ENCODE measurements around the gene GPR35. TPM values are rescaled to one million over a fixed set of nuclear protein-coding genes. Genes with fewer than 3 reads are reported as not detected.
A peak's percentile ranks its signal among the peaks of the same experiment; 100 is the strongest.

GPR35 gene
- total RNA-seq, 6 donors from 2014 or later = 1.9 to 14.7 (median 4.6) TPM

DNA sequence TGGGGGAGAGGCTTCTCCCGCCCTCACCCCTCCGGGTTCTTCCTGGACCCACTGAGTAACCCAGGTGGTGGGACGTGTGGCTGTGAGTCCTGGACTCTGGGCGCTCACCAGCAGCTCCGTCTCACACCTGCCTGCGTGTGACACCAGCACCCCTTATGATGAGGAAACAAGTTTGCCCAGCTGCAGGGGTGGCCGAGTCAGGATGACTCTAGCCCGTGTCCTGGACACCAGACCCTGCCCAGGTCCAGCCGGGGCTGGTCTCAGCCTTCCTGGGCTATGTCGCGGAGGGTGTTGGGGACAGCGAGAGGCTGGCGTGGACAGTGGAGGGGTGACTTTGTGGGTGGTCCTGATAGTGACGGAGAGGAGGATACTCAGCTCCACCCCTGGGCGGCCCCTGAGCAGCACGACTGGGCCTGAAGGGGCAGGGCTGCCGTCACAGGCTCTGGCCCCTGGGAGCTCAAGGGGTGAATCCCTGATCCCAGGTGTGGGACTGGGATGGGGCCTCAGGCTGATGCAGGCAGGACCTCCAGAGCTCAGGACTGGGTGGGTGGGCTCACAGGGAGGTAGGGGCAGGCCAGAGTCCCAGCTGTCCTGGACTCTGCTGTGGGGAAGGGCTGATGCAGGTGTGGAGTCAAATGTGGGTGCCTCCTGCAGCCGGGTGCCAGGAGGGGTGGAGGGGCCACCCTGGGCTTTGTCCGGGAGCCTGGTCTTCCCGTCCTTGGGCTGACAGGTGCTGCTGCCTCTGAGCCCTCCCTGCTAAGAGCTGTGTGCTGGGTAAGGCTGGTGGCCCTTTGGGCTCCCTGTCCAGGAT, 3.7 kb downstream of the GPR35 start:
- Histone ChIP-seq H3K27me3 (no peaks in the 10 kb centered on the region), H3K27ac (no peak overlapping the region), H3K4me1 (peaks cover 0 to 13% (median 4%) of the 10 kb centered on the region in 4 donors), H3K36me3 (no peaks in the 10 kb centered on the region), H3K9me3 (peaks cover 0 to 9% (median 4%) of the 10 kb centered on the region in 4 donors), H3K4me3 (no peak overlapping the region)
- DNase-seq = peak in 1 of 2 donors; percentile 60
- TF ChIP-seq CTCF (IDR thresholded peaks at IDR 0.05) (no peak), POLR2AphosphoS5 (IDR thresholded peaks at IDR 0.05) (no peak), EP300 (IDR thresholded peaks at IDR 0.05) (no peak), POLR2A (IDR thresholded peaks at IDR 0.05) (no peak)
- no peak for ATAC-seq (ENCODE audit: low FRiP score in 2 of 2)
- WGBS, 2 donors = 67% methylated on average over 18 of the region's 20 CpGs; no CpG with 5 or more reads in 1 of the 2 donors

DNA sequence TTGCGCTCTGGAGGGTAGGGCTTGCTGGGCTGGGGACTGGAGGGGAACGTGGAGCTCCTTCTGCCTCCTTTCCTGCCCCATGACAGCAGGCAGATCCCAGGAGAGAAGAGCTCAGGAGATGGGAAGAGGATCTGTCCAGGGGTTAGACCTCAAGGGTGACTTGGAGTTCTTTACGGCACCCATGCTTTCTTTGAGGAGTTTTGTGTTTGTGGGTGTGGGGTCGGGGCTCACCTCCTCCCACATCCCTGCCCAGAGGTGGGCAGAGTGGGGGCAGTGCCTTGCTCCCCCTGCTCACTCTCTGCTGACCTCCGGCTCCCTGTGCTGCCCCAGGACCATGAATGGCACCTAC, 4.3 kb downstream of the GPR35 start:
- peaks cover 0 to 11% (median 3%) of the 10 kb centered on the region in 4 donors for H3K4me1 ChIP-seq
- H3K4me3 ChIP-seq = no peak overlapping the region
- no peak for TF ChIP-seq POLR2A (IDR thresholded peaks at IDR 0.05)
- no peak for TF ChIP-seq EP300 (IDR thresholded peaks at IDR 0.05)
- TF ChIP-seq POLR2AphosphoS5 (IDR thresholded peaks at IDR 0.05) = no peak
- no peak for TF ChIP-seq CTCF (IDR thresholded peaks at IDR 0.05)
- H3K36me3 ChIP-seq = no peaks in the 10 kb centered on the region
- no peak overlapping the region for H3K27ac ChIP-seq
- H3K27me3 ChIP-seq = no peaks in the 10 kb centered on the region
- WGBS, 2 donors = 64 to 82% methylated on average over 3 to 4 of the region's 5 CpGs
- H3K9me3 ChIP-seq = peaks cover 0 to 10% (median 4%) of the 10 kb centered on the region in 4 donors
- no peak for DNase-seq
- ATAC-seq (ENCODE audit: low FRiP score in 2 of 2) = no peak

GRCh38 chr2:240629968-240630770, 4.9 kb downstream of the GPR35 start:
- H3K9me3 ChIP-seq = peaks cover 0 to 10% (median 4%) of the 10 kb centered on the region in 4 donors
- no peak overlapping the region for H3K27ac ChIP-seq
- 92 to 100% methylated on average over 11 to 39 of the region's 50 CpGs for WGBS, 2 donors
- ATAC-seq (ENCODE audit: low FRiP score in 2 of 2) (no peak), DNase-seq (peak; percentile 19 to 76)
- peaks cover 0 to 5% (median 1%) of the 10 kb centered on the region in 4 donors for H3K4me1 ChIP-seq
- no peaks in the 10 kb centered on the region for H3K27me3 ChIP-seq
- TF ChIP-seq POLR2AphosphoS5 (IDR thresholded peaks at IDR 0.05) (no peak), CTCF (IDR thresholded peaks at IDR 0.05) (no peak), EP300 (IDR thresholded peaks at IDR 0.05) (no peak), POLR2A (IDR thresholded peaks at IDR 0.05) (no peak)
- H3K36me3 ChIP-seq = no peaks in the 10 kb centered on the region
- no peak overlapping the region for H3K4me3 ChIP-seq

- Histone ChIP-seq H3K27me3 (no peaks in the 10 kb centered on the region), H3K4me3 (no peak overlapping the region), H3K4me1 (peaks cover 0 to 4% (median 1%) of the 10 kb centered on the region in 4 donors), H3K36me3 (no peaks in the 10 kb centered on the region), H3K27ac (no peak overlapping the region), H3K9me3 (peaks cover 0 to 10% (median 4%) of the 10 kb centered on the region in 4 donors)
- 91 to 95% methylated on average over 14 to 21 of the region's 21 CpGs for WGBS, 2 donors
- TF ChIP-seq EP300 (IDR thresholded peaks at IDR 0.05) = no peak
- no peak for TF ChIP-seq POLR2AphosphoS5 (IDR thresholded peaks at IDR 0.05)
- TF ChIP-seq POLR2A (IDR thresholded peaks at IDR 0.05) = no peak
- no peak for TF ChIP-seq CTCF (IDR thresholded peaks at IDR 0.05)
- DNase-seq (peak; percentile 18 to 50), ATAC-seq (ENCODE audit: low FRiP score in 2 of 2) (no peak)
Observed at GRCh38 chr2:240630771-240631547, 5.7 kb downstream of the GPR35 start.

Measured in upper lobe of left lung (tissue), 6 donors.